SU-DHL-6 (cell line): ENCODE results near the gene C6orf89.

Source experiments
- CTCF ChIP-seq: fragments of 200-600 bp; sonication (generic); IDR thresholded peaks from one replicate; pipeline ENCODE4 v1.5.1; 2017; ENCODE audit warnings: antibody characterized with exemption, mild to moderate bottlenecking, low read length, moderate library complexity; ENCODE audit not compliant: insufficient read depth, poor library complexity, severe bottlenecking
- EZH2phosphoT487 ChIP-seq: fragments of 200-600 bp; sonication (generic), shearing (Covaris generic); conservative IDR thresholded peaks from 2 replicates; pipeline ENCODE4 v1.6.1; 2018; ENCODE audit warnings: mild to moderate bottlenecking, antibody characterized with exemption, low read length, moderate library complexity, mixed read lengths

GRCh38 chr6:36937896-36938295 is 52.1 kb downstream of the C6orf89 start:
- TF ChIP-seq CTCF, result no peak
- TF ChIP-seq EZH2phosphoT487, result no peak
